ENCODE data around the gene C2orf69. TPM values are rescaled to one million over a fixed set of nuclear protein-coding genes. Genes with fewer than 3 reads are reported as not detected.

Gene C2orf69
- total and polyA plus RNA-seq, 2 of the 8 experiments (the other 6 are each of a cell fraction or from before 2014, with no cell fraction given): 3.9 to 32.0 TPM

- H3K79me2 ChIP-seq (ENCODE audit: control insufficient read depth in 1 of 2, insufficient read depth in 2 of 2, low read length in 2 of 2): no peaks in the 10 kb centered on the region
- H4K91ac ChIP-seq (replicated peaks; ENCODE audit: insufficient read length, low read length): no peak overlapping the region
- no peak overlapping the region for H2AFZ ChIP-seq (ENCODE audit: low read length)
- no peak overlapping the region for H2BK12ac ChIP-seq (ENCODE audit: low read depth, low read length)
- no peak overlapping the region for H3K27ac ChIP-seq (ENCODE audit: low read depth, low read length)
- no peaks in the 10 kb centered on the region for H3K27me3 ChIP-seq (replicated peaks in 1 of 4; ENCODE audit: control insufficient read depth in 3 of 4, extremely low read depth in 1 of 4, insufficient read depth in 3 of 4, low read length in 3 of 4)
- H3K9me3 ChIP-seq (ENCODE audit: insufficient read depth in 2 of 2, low read depth in 1 of 2, low read length in 1 of 2): peaks cover 14 to 24% of the 10 kb centered on the region in 2 experiments
- no peak for DNase-seq (ENCODE audit: low read depth in 1 of 2, low spot score in 2 of 2)
- no peak overlapping the region for H3K18ac ChIP-seq (ENCODE audit: extremely low read depth, low read length)
- H3K4me1 ChIP-seq (replicated peaks in 1 of 4; ENCODE audit: control insufficient read depth in 3 of 4, insufficient read depth in 4 of 4, low read length in 3 of 4): peaks cover 0 to 18% (median 4%) of the 10 kb centered on the region in 4 experiments; a peak in 4 of 7 replicates
- H4K20me1 ChIP-seq (replicated peaks in 1 of 2; ENCODE audit: control insufficient read depth in 1 of 2, insufficient read depth in 2 of 2, low read length in 2 of 2): no peaks in the 10 kb centered on the region
- TF ChIP-seq KDM5A (IDR thresholded peaks at IDR 0.05; ENCODE audit: low read length): peak; percentile 69; the same call in 1 of the 2 replicates
- no peak for TF ChIP-seq CEBPB (IDR thresholded peaks at IDR 0.05; ENCODE audit: low read depth, low read length)
- no peak overlapping the region for H4K5ac ChIP-seq (ENCODE audit: insufficient read length, low read depth, low read length)
- H3K4me2 ChIP-seq (ENCODE audit: insufficient read depth in 1 of 2, low read depth in 2 of 2, low read length in 2 of 2): no peak overlapping the region
- no peak overlapping the region for H2BK15ac ChIP-seq (ENCODE audit: low read length)
- no peak for FAIRE-seq
- no peak overlapping the region for H4K8ac ChIP-seq (ENCODE audit: extremely low read depth, insufficient read depth, low read length)
- no peaks in the 10 kb centered on the region for H3K79me1 ChIP-seq (ENCODE audit: low read depth, low read length)
- H2BK5ac ChIP-seq (ENCODE audit: low read depth, low read length): no peak overlapping the region
- H3K36me3 ChIP-seq (ENCODE audit: control insufficient read depth in 2 of 4, insufficient read depth in 4 of 4, low read length in 3 of 4): peaks cover 0 to 3% (median 0%) of the 10 kb centered on the region in 4 experiments; a peak in 1 of 8 replicates
- H3K56ac ChIP-seq (replicated peaks; ENCODE audit: insufficient read length, low read depth, low read length): no peak overlapping the region
- 0 out of 2 replicates have a peak, but pooled peaks cover 1% of the 10 kb centered on the region for H3K23me2 ChIP-seq (ENCODE audit: low read depth, low read length)
- CTCF ChIA-PET (ENCODE audit: partially characterized antibody): no interaction called here
- POLR2A ChIA-PET (ENCODE audit: partially characterized antibody): no interaction called here
- H2BK20ac ChIP-seq (ENCODE audit: low read length): no peak overlapping the region
- WGBS, 2 experiments (ENCODE audit: extremely low coverage in 1 of 2, insufficient coverage in 1 of 2, insufficient read length in 1 of 2, insufficient replicate concordance in 2 of 2, low coverage in 1 of 2, low lambda C conversion rate in 2 of 2, missing lambda C conversion rate in 1 of 2): 93% methylated on average over 1 of the region's 1 CpG; no CpG with 5 or more reads in 1 of the 2 experiments
- no peak overlapping the region for H3K4ac ChIP-seq (replicated peaks; ENCODE audit: insufficient read length, low read depth, low read length)
- H3K9ac ChIP-seq (replicated peaks in 1 of 4; ENCODE audit: extremely low read depth in 1 of 4, low read depth in 3 of 4, low read length in 3 of 4): no peak overlapping the region
- no peak overlapping the region for H2BK120ac ChIP-seq (replicated peaks; ENCODE audit: low read depth, low read length)
- no peak overlapping the region for H3K4me3 ChIP-seq (ENCODE audit: extremely low read depth in 1 of 4, insufficient read depth in 2 of 4, low read depth in 3 of 4, low read length in 4 of 4)
- no peak overlapping the region for H3K14ac ChIP-seq (ENCODE audit: insufficient read length)
- H3K23ac ChIP-seq (ENCODE audit: insufficient read length): no peak overlapping the region
- no peak overlapping the region; the same call in 1 of the 2 replicates for H2AK5ac ChIP-seq (ENCODE audit: low read depth, low read length)
Measured at GRCh38 chr2:199874209-199874608, 36.9 kb upstream of the C2orf69 start.

Data from H1 (cell line).